Skeletal muscle cell (primary cell): ENCODE results near the gene STARD9.

ENCODE experiments used
- DNase-seq: peaks from one replicate; pipeline ENCODE4 v3.0.0-alpha.2; 2010; ENCODE audit warnings: low read depth
- H3K4me3 ChIP-seq: 2 replicates; pipeline ENCODE4 v1.5.1; 2011; ENCODE audit warnings: low read depth, mild to moderate bottlenecking, control low read depth, low read length, moderate library complexity

STARD9 gene

GRCh38 chr15:42688301-42688700 lies 112.9 kb downstream of the STARD9 start:
- no peak overlapping the region for H3K4me3 ChIP-seq
- DNase-seq = no peak

- H3K4me3 ChIP-seq = no peak overlapping the region
- no peak for DNase-seq
These were observed 115.9 kb downstream of the STARD9 start for GRCh38 chr15:42691308-42691707.

GRCh38 chr15:42691770-42692169 lies 116.4 kb downstream of the STARD9 start:
- DNase-seq = no peak

GRCh38 chr15:42692536-42692935 lies 117.1 kb downstream of the STARD9 start:
- H3K4me3 ChIP-seq = no peak overlapping the region
- no peak for DNase-seq

More at GRCh38 chr15:42691770-42692169, 116.4 kb downstream of the STARD9 start:
- H3K4me3 ChIP-seq = no peak overlapping the region

- DNase-seq = no peak
These were observed 117.6 kb downstream of the STARD9 start for GRCh38 chr15:42692997-42693396.

GRCh38 chr15:42693496-42693895 lies 118.1 kb downstream of the STARD9 start:
- no peak for DNase-seq
- H3K4me3 ChIP-seq = no peak overlapping the region

More at GRCh38 chr15:42692997-42693396, 117.6 kb downstream of the STARD9 start:
- H3K4me3 ChIP-seq = no peak overlapping the region

GRCh38 chr15:42693942-42694341 lies 118.5 kb downstream of the STARD9 start:
- H3K4me3 ChIP-seq = no peak overlapping the region
- no peak for DNase-seq

- no peak overlapping the region for H3K4me3 ChIP-seq
- DNase-seq = no peak
These were observed 119.0 kb downstream of the STARD9 start for GRCh38 chr15:42694398-42694797.

- no peak overlapping the region for H3K4me3 ChIP-seq
- DNase-seq = no peak
These were observed 120.2 kb downstream of the STARD9 start for GRCh38 chr15:42695527-42696071.

GRCh38 chr15:42696626-42697025 lies 121.2 kb downstream of the STARD9 start:
- no peak for DNase-seq
- no peak overlapping the region for H3K4me3 ChIP-seq

GRCh38 chr15:42704492-42704926 lies 129.1 kb downstream of the STARD9 start:
- no peak for DNase-seq
- H3K4me3 ChIP-seq = no peak overlapping the region

GRCh38 chr15:42705336-42705735 lies 129.9 kb downstream of the STARD9 start:
- no peak overlapping the region for H3K4me3 ChIP-seq
- DNase-seq = no peak

GRCh38 chr15:42707068-42707467 lies 131.7 kb downstream of the STARD9 start:
- no peak for DNase-seq
- no peak overlapping the region for H3K4me3 ChIP-seq

GRCh38 chr15:42707873-42708544 lies 132.6 kb downstream of the STARD9 start:
- no peak overlapping the region for H3K4me3 ChIP-seq
- DNase-seq = no peak

GRCh38 chr15:42710662-42711061 lies 135.3 kb downstream of the STARD9 start:
- no peak for DNase-seq
- no peak overlapping the region for H3K4me3 ChIP-seq

- no peak for DNase-seq
- no peak overlapping the region for H3K4me3 ChIP-seq
These were observed 136.3 kb downstream of the STARD9 start for GRCh38 chr15:42711746-42712145.

- DNase-seq = no peak
These were observed 137.2 kb downstream of the STARD9 start for GRCh38 chr15:42712584-42712983.

GRCh38 chr15:42716125-42716524 lies 140.7 kb downstream of the STARD9 start:
- no peak overlapping the region for H3K4me3 ChIP-seq
- no peak for DNase-seq

More at GRCh38 chr15:42712584-42712983, 137.2 kb downstream of the STARD9 start:
- no peak overlapping the region for H3K4me3 ChIP-seq

- no peak overlapping the region for H3K4me3 ChIP-seq
- DNase-seq = no peak
These were observed 141.2 kb downstream of the STARD9 start for GRCh38 chr15:42716626-42717025.

- no peak for DNase-seq
- no peak overlapping the region for H3K4me3 ChIP-seq
These were observed 143.6 kb downstream of the STARD9 start for GRCh38 chr15:42719043-42719442.

GRCh38 chr15:42720071-42720470 lies 144.7 kb downstream of the STARD9 start:
- no peak for DNase-seq
- H3K4me3 ChIP-seq = no peak overlapping the region
